Muscle of back (tissue), 11 donors: ENCODE results near the gene MAMLD1. TPM values are rescaled to one million over a fixed set of nuclear protein-coding genes. Genes with fewer than 3 reads are reported as not detected.

ENCODE experiments used
- DNase-seq, 3 donors: peaks; one replicate each; pipeline versions ENCODE4 v3.0.0 to v3.0.0-alpha.2; 2013
- polyA plus RNA-seq, 10 donors: library from polyadenylated mRNA; unstranded; fragments of 120-200 nt; gene quantifications; one replicate each; pipeline ENCODE4 v1.2.1, GENCODE V29; 2013; ENCODE audit not compliant: insufficient read length in 10 of 10

The MAMLD1 gene
- polyA plus RNA-seq, 10 donors: 10.1 to 19.3 (median 14.8) TPM

- no peak for DNase-seq
Measured at GRCh38 chrX:150526692-150527091, 163.6 kb downstream of the MAMLD1 start.

- DNase-seq: no peak
Measured at GRCh38 chrX:150527108-150527507, 164.0 kb downstream of the MAMLD1 start.

GRCh38 chrX:150529587-150529986 lies 166.5 kb downstream of the MAMLD1 start:
- no peak for DNase-seq

GRCh38 chrX:150530821-150531220 lies 167.7 kb downstream of the MAMLD1 start:
- no peak for DNase-seq

GRCh38 chrX:150531467-150531866 lies 168.3 kb downstream of the MAMLD1 start:
- DNase-seq: no peak

GRCh38 chrX:150533863-150534262 lies 170.7 kb downstream of the MAMLD1 start:
- no peak for DNase-seq

GRCh38 chrX:150536455-150537116 lies 173.5 kb downstream of the MAMLD1 start:
- DNase-seq: no peak

GRCh38 chrX:150537851-150538250 lies 174.7 kb downstream of the MAMLD1 start:
- DNase-seq: no peak

GRCh38 chrX:150540965-150541364 lies 177.8 kb downstream of the MAMLD1 start:
- no peak for DNase-seq

GRCh38 chrX:150542846-150543229 lies 179.7 kb downstream of the MAMLD1 start:
- DNase-seq: no peak

GRCh38 chrX:150543230-150544155 lies 180.4 kb downstream of the MAMLD1 start:
- no peak for DNase-seq

- no peak for DNase-seq
Measured at GRCh38 chrX:150544222-150544787, 181.2 kb downstream of the MAMLD1 start.

- no peak for DNase-seq
Measured at GRCh38 chrX:150544835-150545770, 182.0 kb downstream of the MAMLD1 start.

- peak in 1 of 3 donors; percentile 29 for DNase-seq
Measured at GRCh38 chrX:150546711-150547153, 183.6 kb downstream of the MAMLD1 start.

GRCh38 chrX:150547375-150548115 lies 184.4 kb downstream of the MAMLD1 start:
- peak in 2 of 3 donors; percentile 34 to 82 for DNase-seq

GRCh38 chrX:150548251-150548650 lies 185.1 kb downstream of the MAMLD1 start:
- DNase-seq: no peak

- no peak for DNase-seq
Measured at GRCh38 chrX:150548684-150549083, 185.6 kb downstream of the MAMLD1 start.

GRCh38 chrX:150551963-150552362 lies 188.8 kb downstream of the MAMLD1 start:
- DNase-seq: no peak

GRCh38 chrX:150558424-150558823 lies 195.3 kb downstream of the MAMLD1 start:
- no peak for DNase-seq
